ENCODE results near the gene STOX2. TPM values are rescaled to one million over a fixed set of nuclear protein-coding genes. Genes with fewer than 3 reads are reported as not detected.
"Not testable (repeated sequence)": the region's sequence is repeated elsewhere in the genome, so short reads cannot be mapped to it uniquely, and the experiment has no call there.

Gene STOX2
- total and polyA plus RNA-seq, 7 experiments from 2014 or later, result not detected

- Histone ChIP-seq H3K27ac (ENCODE audit: low read depth, low read length) (no peak overlapping the region), H3K4me1 (ENCODE audit: control insufficient read depth in 2 of 2, insufficient read depth in 2 of 2, low read length in 2 of 2) (no peaks in the 10 kb centered on the region), H3K27me3 (ENCODE audit: control insufficient read depth in 2 of 2, insufficient read depth in 2 of 2, low read length in 2 of 2) (no peaks in the 10 kb centered on the region), H3K36me3 (ENCODE audit: control insufficient read depth in 2 of 3, insufficient read depth in 3 of 3, low read length in 3 of 3) (no peaks in the 10 kb centered on the region), H3K9me3 (ENCODE audit: control insufficient read depth in 2 of 3, low read length in 3 of 3) (no peaks in the 10 kb centered on the region), H3K4me3 (ENCODE audit: low read length) (no peak overlapping the region)
- Mint-ChIP-seq H3K9me3 (peaks cover 0 to 4% (median 0%) of the 10 kb centered on the region in 11 donors), H3K27me3 (peaks cover 0 to 30% (median 12%) of the 10 kb centered on the region in 5 donors), H3K4me3 (no peak overlapping the region), H3K4me1 (no peaks in the 10 kb centered on the region), H3K36me3 (no peaks in the 10 kb centered on the region), H3K27ac (peak overlapping the region in 1 of 9 donors; percentile 17)
- DNase-seq, result no peak
- POLR2A ChIA-PET, result no interaction called here
- CTCF ChIA-PET, result no interaction called here
- no peak for ATAC-seq
- intact Hi-C loops (cut with micrococcal nuclease), result no loop called here
Observed at GRCh38 chr4:183950536-183950935, 45.4 kb downstream of the STOX2 start.

GRCh38 chr4:183952652-183953051 lies 47.5 kb downstream of the STOX2 start:
- not testable (repeated sequence) for H3K4me3 ChIP-seq (ENCODE audit: low read length)

GRCh38 chr4:183959319-183960045 lies 54.4 kb downstream of the STOX2 start:
- no peak overlapping the region for H3K4me3 Mint-ChIP-seq
- peaks cover 4 to 18% (median 10%) of the 10 kb centered on the region in 5 donors for H3K27me3 Mint-ChIP-seq
- no peaks in the 10 kb centered on the region for H3K36me3 ChIP-seq (ENCODE audit: control insufficient read depth in 2 of 3, insufficient read depth in 3 of 3, low read length in 3 of 3)
- H3K4me1 ChIP-seq (ENCODE audit: control insufficient read depth in 2 of 2, insufficient read depth in 2 of 2, low read length in 2 of 2), result no peaks in the 10 kb centered on the region
- H3K9me3 ChIP-seq (ENCODE audit: control insufficient read depth in 2 of 3, low read length in 3 of 3), result no peaks in the 10 kb centered on the region
- CTCF ChIA-PET, result no interaction called here
- peaks cover 0 to 4% (median 0%) of the 10 kb centered on the region in 11 donors for H3K9me3 Mint-ChIP-seq
- no peak overlapping the region for H3K4me3 ChIP-seq (ENCODE audit: low read length)
- H3K27ac Mint-ChIP-seq, result no peak overlapping the region
- no peaks in the 10 kb centered on the region for H3K4me1 Mint-ChIP-seq
- no peak for ATAC-seq
- H3K27me3 ChIP-seq (ENCODE audit: control insufficient read depth in 2 of 2, insufficient read depth in 2 of 2, low read length in 2 of 2), result no peaks in the 10 kb centered on the region
- no peak overlapping the region for H3K27ac ChIP-seq (ENCODE audit: low read depth, low read length)
- intact Hi-C loops (cut with micrococcal nuclease), result no loop called here
- POLR2A ChIA-PET, result no interaction called here
- DNase-seq, result no peak
- H3K36me3 Mint-ChIP-seq, result no peaks in the 10 kb centered on the region

More at GRCh38 chr4:183952652-183953051, 47.5 kb downstream of the STOX2 start:
- H3K4me3 Mint-ChIP-seq; POLR2A ChIA-PET; intact Hi-C loops (cut with micrococcal nuclease); H3K36me3 ChIP-seq (ENCODE audit: control insufficient read depth in 2 of 3, insufficient read depth in 3 of 3, low read length in 3 of 3); H3K36me3 Mint-ChIP-seq; H3K27me3 ChIP-seq (ENCODE audit: control insufficient read depth in 2 of 2, insufficient read depth in 2 of 2, low read length in 2 of 2); H3K27ac Mint-ChIP-seq; H3K9me3 ChIP-seq (ENCODE audit: control insufficient read depth in 2 of 3, low read length in 3 of 3); H3K4me1 Mint-ChIP-seq; CTCF ChIA-PET; DNase-seq; H3K27ac ChIP-seq (ENCODE audit: low read depth, low read length); ATAC-seq; H3K4me1 ChIP-seq (ENCODE audit: control insufficient read depth in 2 of 2, insufficient read depth in 2 of 2, low read length in 2 of 2); H3K9me3 Mint-ChIP-seq: not testable (repeated sequence)
- H3K27me3 Mint-ChIP-seq, result peaks cover 0 to 19% (median 12%) of the 10 kb centered on the region in 5 donors

- Mint-ChIP-seq H3K4me1 (no peaks in the 10 kb centered on the region), H3K4me3 (no peak overlapping the region), H3K9me3 (peaks cover 0 to 3% (median 0%) of the 10 kb centered on the region in 11 donors), H3K27ac (no peak overlapping the region), H3K36me3 (no peaks in the 10 kb centered on the region), H3K27me3 (peaks cover 4 to 24% (median 11%) of the 10 kb centered on the region in 5 donors)
- H3K36me3 ChIP-seq (ENCODE audit: control insufficient read depth in 2 of 3, insufficient read depth in 3 of 3, low read length in 3 of 3), result no peaks in the 10 kb centered on the region
- no peak overlapping the region for H3K4me3 ChIP-seq (ENCODE audit: low read length)
- ATAC-seq, result no peak
- no peak overlapping the region for H3K27ac ChIP-seq (ENCODE audit: low read depth, low read length)
- no peaks in the 10 kb centered on the region for H3K27me3 ChIP-seq (ENCODE audit: control insufficient read depth in 2 of 2, insufficient read depth in 2 of 2, low read length in 2 of 2)
- H3K9me3 ChIP-seq (ENCODE audit: control insufficient read depth in 2 of 3, low read length in 3 of 3), result no peaks in the 10 kb centered on the region
- no peak for DNase-seq
- ChIA-PET POLR2A (no interaction called here), CTCF (no interaction called here)
- no peaks in the 10 kb centered on the region for H3K4me1 ChIP-seq (ENCODE audit: control insufficient read depth in 2 of 2, insufficient read depth in 2 of 2, low read length in 2 of 2)
- intact Hi-C loops (cut with micrococcal nuclease), result no loop called here
Observed at GRCh38 chr4:183960046-183960420, 54.9 kb downstream of the STOX2 start.

GRCh38 chr4:183960962-183961541 lies 55.9 kb downstream of the STOX2 start:
- H3K4me1 Mint-ChIP-seq, result no peaks in the 10 kb centered on the region

GRCh38 chr4:183961795-183962194 lies 56.7 kb downstream of the STOX2 start:
- peaks cover 20 to 41% (median 22%) of the 10 kb centered on the region in 5 donors for H3K27me3 Mint-ChIP-seq
- ATAC-seq (no peak), DNase-seq (no peak)
- no peak overlapping the region for H3K4me3 ChIP-seq (ENCODE audit: low read length)
- H3K27ac Mint-ChIP-seq, result no peak overlapping the region
- peaks cover 0 to 4% (median 0%) of the 10 kb centered on the region in 5 donors for H3K36me3 Mint-ChIP-seq
- intact Hi-C loops (cut with micrococcal nuclease), result no loop called here
- no peaks in the 10 kb centered on the region for H3K9me3 ChIP-seq (ENCODE audit: control insufficient read depth in 2 of 3, low read length in 3 of 3)
- H3K4me3 Mint-ChIP-seq, result no peak overlapping the region
- H3K4me1 Mint-ChIP-seq, result no peaks in the 10 kb centered on the region
- no peak overlapping the region for H3K27ac ChIP-seq (ENCODE audit: low read depth, low read length)
- CTCF ChIA-PET, result no interaction called here
- peaks cover 0 to 1% (median 0%) of the 10 kb centered on the region in 11 donors for H3K9me3 Mint-ChIP-seq
- no peaks in the 10 kb centered on the region for H3K4me1 ChIP-seq (ENCODE audit: control insufficient read depth in 2 of 2, insufficient read depth in 2 of 2, low read length in 2 of 2)
- POLR2A ChIA-PET, result no interaction called here
- H3K36me3 ChIP-seq (ENCODE audit: control insufficient read depth in 2 of 3, insufficient read depth in 3 of 3, low read length in 3 of 3), result no peaks in the 10 kb centered on the region
- peaks cover 0 to 2% of the 10 kb centered on the region in 2 donors for H3K27me3 ChIP-seq (ENCODE audit: control insufficient read depth in 2 of 2, insufficient read depth in 2 of 2, low read length in 2 of 2)

More at GRCh38 chr4:183960962-183961541, 55.9 kb downstream of the STOX2 start:
- no peak for ATAC-seq
- Mint-ChIP-seq H3K36me3 (peaks cover 0 to 4% (median 0%) of the 10 kb centered on the region in 5 donors), H3K4me3 (no peak overlapping the region), H3K9me3 (peaks cover 0 to 1% (median 0%) of the 10 kb centered on the region in 11 donors), H3K27ac (no peak overlapping the region), H3K27me3 (peaks cover 12 to 34% (median 17%) of the 10 kb centered on the region in 5 donors)
- intact Hi-C loops (cut with micrococcal nuclease), result no loop called here
- DNase-seq, result no peak
- CTCF ChIA-PET, result no interaction called here
- Histone ChIP-seq H3K4me3 (ENCODE audit: low read length) (no peak overlapping the region), H3K27ac (ENCODE audit: low read depth, low read length) (no peak overlapping the region), H3K4me1 (ENCODE audit: control insufficient read depth in 2 of 2, insufficient read depth in 2 of 2, low read length in 2 of 2) (no peaks in the 10 kb centered on the region), H3K9me3 (ENCODE audit: control insufficient read depth in 2 of 3, low read length in 3 of 3) (no peaks in the 10 kb centered on the region), H3K36me3 (ENCODE audit: control insufficient read depth in 2 of 3, insufficient read depth in 3 of 3, low read length in 3 of 3) (no peaks in the 10 kb centered on the region), H3K27me3 (ENCODE audit: control insufficient read depth in 2 of 2, insufficient read depth in 2 of 2, low read length in 2 of 2) (no peaks in the 10 kb centered on the region)
- POLR2A ChIA-PET, result no interaction called here

GRCh38 chr4:183962419-183962818 lies 57.3 kb downstream of the STOX2 start:
- peaks cover 0 to 3% of the 10 kb centered on the region in 2 donors for H3K27me3 ChIP-seq (ENCODE audit: control insufficient read depth in 2 of 2, insufficient read depth in 2 of 2, low read length in 2 of 2)
- POLR2A ChIA-PET, result no interaction called here
- no peak overlapping the region for H3K27ac ChIP-seq (ENCODE audit: low read depth, low read length)
- H3K27me3 Mint-ChIP-seq, result peaks cover 23 to 48% (median 24%) of the 10 kb centered on the region in 5 donors
- CTCF ChIA-PET, result no interaction called here
- H3K9me3 ChIP-seq (ENCODE audit: control insufficient read depth in 2 of 3, low read length in 3 of 3), result no peaks in the 10 kb centered on the region
- intact Hi-C loops (cut with micrococcal nuclease), result no loop called here
- no peak overlapping the region for H3K4me3 Mint-ChIP-seq
- no peaks in the 10 kb centered on the region for H3K4me1 Mint-ChIP-seq
- no peak for ATAC-seq
- H3K36me3 ChIP-seq (ENCODE audit: control insufficient read depth in 2 of 3, insufficient read depth in 3 of 3, low read length in 3 of 3), result no peaks in the 10 kb centered on the region
- H3K36me3 Mint-ChIP-seq, result peaks cover 0 to 4% (median 0%) of the 10 kb centered on the region in 5 donors
- no peak overlapping the region for H3K27ac Mint-ChIP-seq
- no peak for DNase-seq
- H3K4me3 ChIP-seq (ENCODE audit: low read length), result no peak overlapping the region
- no peaks in the 10 kb centered on the region for H3K4me1 ChIP-seq (ENCODE audit: control insufficient read depth in 2 of 2, insufficient read depth in 2 of 2, low read length in 2 of 2)
- H3K9me3 Mint-ChIP-seq, result peaks cover 0 to 1% (median 0%) of the 10 kb centered on the region in 11 donors

Measured in naive thymus-derived CD4-positive, alpha-beta T cell (primary cell).